NCI-H2171 treated with DMSO at 0.1 percent for 48 hours (cell line): ENCODE measurements around the gene SPOCK1.
A peak's percentile ranks its signal among the peaks of the same experiment; 100 is the strongest.
"Not testable (repeated sequence)": the region's sequence is repeated elsewhere in the genome, so short reads cannot be mapped to it uniquely, and the experiment has no call there.

Experiments used
- DNase-seq: peaks from one replicate; lab custom pipeline; 2025; lab: John Stamatoyannopoulos, UW

The SPOCK1 gene

GRCh38 chr5:137263371-137264005 is 235.6 kb downstream of the SPOCK1 start:
- no peak for DNase-seq

DNA sequence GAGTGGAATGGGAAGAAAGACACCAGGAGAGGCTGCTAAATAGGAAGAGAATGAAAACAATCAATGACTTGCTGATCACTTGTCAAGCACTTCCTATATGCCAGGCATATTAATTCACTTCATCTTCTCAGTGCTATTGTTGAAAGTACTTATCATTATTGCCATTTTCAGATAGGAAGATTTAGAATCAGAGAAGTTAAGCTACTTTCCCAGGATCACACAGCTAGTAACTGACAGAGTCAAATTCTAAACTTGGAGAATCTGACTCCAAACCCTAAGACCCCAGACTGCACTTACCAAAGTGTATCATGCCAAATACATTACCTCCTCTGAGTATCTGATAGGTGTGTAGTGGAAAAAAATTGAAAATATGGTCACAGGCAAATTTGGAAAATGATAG is 236.3 kb downstream of the SPOCK1 start:
- DNase-seq = no peak

- peak; percentile 18 for DNase-seq
Measured at GRCh38 chr5:137260820-137261695, 238.1 kb downstream of the SPOCK1 start.

DNA sequence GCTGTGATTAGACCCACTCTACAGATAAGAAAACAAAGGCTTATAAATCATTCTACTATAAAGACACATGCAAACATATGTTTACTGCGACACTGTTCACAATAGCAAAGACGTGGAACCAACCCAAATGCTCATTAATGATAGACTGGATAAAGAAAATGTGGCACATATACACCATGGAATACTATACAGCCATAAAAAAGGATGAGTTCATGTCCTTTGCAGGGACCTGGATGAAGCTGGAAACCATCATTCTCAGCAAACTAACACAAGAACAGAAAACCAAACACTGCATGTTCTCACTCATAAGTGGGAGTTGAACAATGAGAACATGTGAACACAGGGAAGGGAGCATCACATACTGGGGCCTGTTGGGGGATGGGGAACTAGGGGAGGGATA is 240.0 kb downstream of the SPOCK1 start:
- not testable (repeated sequence) for DNase-seq

DNA sequence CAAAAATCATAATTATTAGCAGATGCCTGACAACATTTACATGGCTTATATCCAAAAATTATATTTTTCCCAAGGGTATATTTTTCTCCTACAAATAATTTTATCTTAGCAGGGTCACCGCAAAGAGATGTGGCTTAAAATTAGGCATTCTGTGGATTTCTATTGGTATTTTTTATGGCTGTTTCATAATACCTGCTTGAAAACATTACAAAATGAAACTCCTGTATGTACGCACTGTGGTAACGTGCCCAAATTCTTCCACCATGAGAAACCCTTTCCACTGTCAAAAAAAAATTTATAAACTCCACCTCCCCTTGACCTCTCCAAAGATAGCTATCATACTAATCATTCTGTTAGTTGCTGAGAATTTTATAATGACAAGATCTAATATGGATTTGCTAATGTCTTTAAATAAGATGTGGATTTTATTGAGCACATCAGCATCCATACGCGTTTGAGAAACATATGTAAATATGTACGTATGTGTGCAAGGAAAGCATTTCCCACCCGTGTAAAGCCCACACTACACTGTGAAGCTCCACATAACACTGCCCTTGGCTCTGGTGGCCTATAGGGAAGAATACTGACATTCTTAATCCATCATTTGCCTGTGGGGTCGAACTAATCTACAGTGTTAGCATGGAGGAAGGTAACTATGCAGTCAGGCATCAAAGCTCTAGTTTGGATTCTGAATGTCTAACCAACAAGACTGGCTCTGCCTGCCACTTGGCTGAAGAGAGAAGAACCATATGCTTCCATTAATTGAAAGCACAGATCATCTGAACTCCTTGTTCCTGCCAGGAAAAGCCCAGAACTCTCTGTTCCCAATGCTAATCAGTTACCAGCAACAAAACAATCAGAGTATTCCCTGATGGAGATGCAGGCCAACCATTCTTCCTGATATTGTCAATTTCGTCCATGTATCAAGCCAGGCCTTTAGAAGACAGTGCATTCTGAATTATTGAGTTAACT is 244.7 kb downstream of the SPOCK1 start:
- peak; percentile 11 for DNase-seq

- no peak for DNase-seq
Measured at GRCh38 chr5:137252512-137252911, 246.6 kb downstream of the SPOCK1 start.

DNA sequence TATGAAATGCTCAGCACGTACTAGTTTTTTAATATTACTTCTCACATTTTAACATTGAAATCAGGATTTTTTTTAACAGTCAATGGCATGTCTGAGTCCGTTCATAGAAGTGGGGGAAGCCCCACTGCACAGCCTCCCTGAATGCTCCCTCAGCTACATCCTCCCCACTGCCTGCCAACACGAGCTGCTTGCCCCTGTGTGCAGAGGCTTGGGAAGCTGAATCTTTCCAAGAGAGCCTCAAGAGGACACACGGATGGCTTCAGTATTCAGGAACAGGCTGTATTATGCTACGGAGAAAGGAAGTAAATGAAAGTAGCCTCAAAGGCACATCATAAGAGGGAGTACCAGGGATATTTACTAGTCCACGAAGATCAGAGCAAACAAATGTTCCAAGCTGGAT is 248.7 kb downstream of the SPOCK1 start:
- no peak for DNase-seq

DNA sequence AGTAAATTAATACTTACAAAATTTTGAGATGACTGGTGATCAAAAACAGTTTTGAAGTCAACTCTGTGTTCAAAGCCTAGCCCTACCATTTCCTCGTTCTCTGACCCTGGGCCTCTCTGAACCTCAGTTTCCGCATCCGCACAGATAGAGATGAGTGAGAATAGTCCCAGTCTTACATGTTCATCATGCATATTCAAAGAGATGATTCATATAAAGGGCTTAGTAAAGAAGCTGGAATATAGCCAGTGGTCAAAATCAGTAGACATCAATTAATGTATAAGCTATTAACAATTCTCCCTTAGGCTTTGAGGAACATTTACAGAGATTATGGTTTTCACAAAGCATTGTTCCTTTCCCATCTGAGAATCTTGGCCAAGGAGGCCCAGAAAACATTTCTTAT is 250.6 kb downstream of the SPOCK1 start:
- DNase-seq = no peak

DNA sequence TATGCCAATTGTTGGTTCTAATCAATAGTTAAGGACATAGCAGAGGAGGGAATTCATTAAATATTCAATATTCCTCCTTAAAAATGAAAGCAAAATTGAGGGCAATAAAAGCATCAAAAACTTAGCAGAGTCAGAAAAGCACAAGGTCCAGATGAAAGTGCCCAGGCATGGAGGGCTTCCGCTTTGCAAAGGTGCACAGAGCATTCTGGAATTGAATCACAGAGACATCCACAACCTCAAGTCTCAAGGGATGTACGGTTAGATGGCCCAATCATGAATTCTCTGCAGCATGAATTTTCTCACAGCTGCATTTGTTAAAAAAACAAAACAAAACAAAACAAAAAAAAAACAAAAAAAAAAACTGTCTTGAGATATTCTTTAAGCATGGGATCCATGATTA is 253.7 kb downstream of the SPOCK1 start:
- DNase-seq = no peak

- no peak for DNase-seq
Measured at GRCh38 chr5:137240285-137240684, 258.8 kb downstream of the SPOCK1 start.

DNA sequence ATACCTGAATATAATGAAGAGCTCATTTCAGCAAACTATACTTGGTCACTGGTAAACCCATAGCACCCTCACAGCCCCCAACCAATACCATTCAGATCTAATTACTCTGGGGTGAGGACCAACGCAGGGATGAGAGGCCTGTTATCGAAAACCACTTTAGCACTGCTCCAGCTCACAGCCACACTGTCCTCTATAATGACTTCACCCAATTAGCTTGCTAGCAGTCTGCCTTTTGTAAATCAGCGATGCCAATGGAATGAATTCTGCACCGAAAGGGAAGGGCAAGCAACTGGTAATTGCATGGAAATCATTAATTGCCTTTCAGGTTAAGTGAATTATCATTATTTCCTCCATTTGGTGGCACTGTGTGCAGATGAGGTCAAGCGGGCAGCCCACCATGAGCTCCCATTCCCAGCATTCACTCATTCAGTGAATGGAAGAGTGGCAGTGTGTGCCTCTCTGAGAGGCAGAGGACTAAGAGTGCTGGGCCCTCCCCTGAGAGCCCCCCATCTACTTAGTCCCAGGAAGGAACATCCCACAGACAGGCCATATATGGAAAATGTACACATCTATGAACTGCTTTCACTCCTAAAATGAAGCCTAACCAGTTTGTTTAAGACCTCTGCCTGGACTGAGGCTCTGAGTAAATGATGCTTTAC is 262.1 kb downstream of the SPOCK1 start:
- no peak for DNase-seq

- no peak for DNase-seq
Measured at GRCh38 chr5:137236252-137236651, 262.9 kb downstream of the SPOCK1 start.

- DNase-seq = no peak
Measured at GRCh38 chr5:137234973-137235943, 263.9 kb downstream of the SPOCK1 start.

- DNase-seq = no peak
Measured at GRCh38 chr5:137233726-137234125, 265.4 kb downstream of the SPOCK1 start.

GRCh38 chr5:137233304-137233703 is 265.8 kb downstream of the SPOCK1 start:
- DNase-seq = not testable (repeated sequence)

DNA sequence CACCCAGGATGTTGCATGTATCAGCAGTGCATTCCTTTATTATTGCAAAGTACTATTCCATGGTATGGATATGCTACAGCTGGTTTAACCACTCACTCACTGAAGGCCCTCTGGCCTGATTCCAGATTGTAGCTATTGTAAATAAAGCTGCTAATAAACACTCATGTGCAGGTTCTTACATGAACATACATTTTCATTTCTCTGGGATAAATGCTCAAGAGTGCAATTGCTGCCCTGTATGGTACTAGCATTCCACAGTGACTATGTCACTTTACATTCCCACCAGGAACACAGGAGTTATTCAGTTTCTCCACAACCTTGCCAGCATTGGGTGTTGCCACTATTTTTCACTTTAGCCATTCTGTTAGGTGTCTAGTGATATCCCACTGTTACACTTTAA is 267.6 kb downstream of the SPOCK1 start:
- DNase-seq = no peak

GRCh38 chr5:137228816-137229215 is 270.3 kb downstream of the SPOCK1 start:
- DNase-seq = no peak

DNA sequence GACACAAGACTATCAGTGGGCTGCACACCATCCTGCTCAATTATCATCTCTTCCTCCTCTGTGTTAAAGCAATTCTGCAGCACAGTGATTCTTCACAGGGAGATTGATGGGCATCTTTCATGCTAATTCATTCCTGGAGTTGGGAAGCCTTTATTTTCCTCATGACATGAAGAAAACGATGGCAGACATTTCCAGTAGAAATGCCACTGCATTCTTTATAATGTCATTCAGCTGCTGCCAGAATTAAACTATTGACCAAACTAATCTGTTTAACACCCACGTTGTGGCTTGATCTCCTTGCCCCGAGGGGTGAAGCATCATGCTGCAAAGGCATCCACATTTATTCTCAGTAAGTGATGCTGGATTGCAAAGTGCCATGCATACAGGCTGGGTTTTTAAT is 273.0 kb downstream of the SPOCK1 start:
- no peak for DNase-seq

- no peak for DNase-seq
Measured at GRCh38 chr5:137223324-137224295, 275.5 kb downstream of the SPOCK1 start.
